ENCODE measurements around the gene ABCC2.
"Not testable (repeated sequence)": the region's sequence is repeated elsewhere in the genome, so short reads cannot be mapped to it uniquely, and the experiment has no call there.

The ABCC2 gene

DNA sequence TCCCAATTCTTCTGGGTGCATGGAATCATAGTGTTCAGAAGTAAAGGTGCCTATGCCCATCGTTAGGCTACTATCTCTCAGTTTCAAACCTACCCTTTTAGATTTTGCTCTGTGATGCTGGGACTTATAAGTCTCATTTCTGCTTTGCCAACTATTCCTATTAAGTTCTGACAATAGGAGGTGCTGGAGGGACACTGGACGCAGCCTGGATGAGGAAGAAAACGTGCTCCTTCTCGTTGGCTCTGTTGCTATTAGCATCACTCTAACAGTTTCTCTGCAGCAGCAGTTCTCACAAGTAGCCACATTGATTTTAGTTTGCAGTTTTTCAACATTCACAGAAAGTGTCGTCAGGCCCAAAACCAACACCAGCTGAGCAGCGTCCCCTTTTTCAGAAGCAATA is 72.4 kb downstream of the ABCC2 start:
- DNase-seq (ENCODE audit: low read depth), result no peak

DNA sequence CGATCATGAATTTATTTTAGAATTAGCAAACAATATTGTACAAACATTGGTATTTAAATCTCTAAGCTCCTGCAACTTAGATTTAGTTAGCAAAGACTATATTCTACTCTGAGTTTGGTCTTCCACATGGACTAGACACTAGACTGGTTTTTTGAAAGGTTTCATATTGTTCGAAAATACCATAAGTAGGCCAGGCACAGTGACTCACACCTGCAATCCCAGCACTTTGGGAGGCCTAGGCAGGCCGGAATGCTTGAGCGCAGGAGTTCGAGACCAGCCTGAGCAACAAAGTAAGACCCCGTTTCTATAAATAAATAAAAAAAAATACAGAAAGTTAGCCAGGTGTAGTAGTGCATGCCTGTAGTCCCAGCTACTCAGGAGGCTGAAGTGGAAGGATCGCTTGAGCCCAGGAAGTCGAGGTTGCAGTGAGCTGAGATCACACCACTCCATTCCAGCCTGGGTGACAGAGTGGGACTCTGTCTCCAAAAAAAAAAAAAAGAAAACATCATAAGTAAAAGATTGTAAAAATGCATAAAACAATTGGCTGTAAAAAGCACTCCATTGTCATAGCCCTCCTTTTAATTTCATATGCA is 73.1 kb downstream of the ABCC2 start:
- no peak for DNase-seq (ENCODE audit: low read depth)

DNA sequence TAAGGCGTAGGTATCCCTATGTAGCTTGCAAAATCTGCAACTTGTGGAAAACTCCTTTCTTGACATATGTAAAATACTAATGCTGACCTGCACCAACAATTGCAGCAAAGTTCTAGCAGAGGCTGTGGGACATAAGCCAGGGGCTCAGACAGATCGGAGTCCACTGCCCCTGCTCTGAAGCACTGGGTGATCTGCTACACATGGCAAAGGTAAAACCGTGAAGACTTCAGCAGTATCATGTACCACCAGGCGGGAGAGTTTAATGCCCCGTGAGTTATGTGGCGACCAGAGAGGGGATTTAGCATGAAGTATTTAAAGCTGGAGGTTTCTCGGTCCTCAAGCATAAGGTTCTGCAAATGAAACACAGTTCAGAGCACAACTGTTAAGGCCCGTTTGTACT is 76.4 kb downstream of the ABCC2 start:
- DNase-seq (ENCODE audit: low read depth), result no peak

DNA sequence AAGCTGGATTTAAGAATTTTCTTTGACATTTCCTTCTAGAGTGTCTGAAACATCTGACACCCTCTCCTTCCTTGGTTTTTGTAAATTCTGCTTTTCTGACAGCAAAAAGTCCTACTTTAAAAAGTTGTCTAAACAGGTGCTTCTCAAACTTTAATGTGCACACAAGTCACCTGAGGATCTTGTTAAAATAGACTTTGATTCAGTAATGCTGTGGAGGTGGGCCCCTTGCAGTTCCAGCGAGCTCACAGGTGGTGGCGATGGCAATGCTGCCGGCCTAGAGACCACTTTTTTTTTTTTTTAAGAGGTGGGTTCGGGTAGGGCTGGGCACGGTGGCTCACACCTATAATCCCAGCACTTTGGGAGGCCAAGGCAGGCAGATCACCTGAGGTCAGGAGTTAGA is 77.1 kb downstream of the ABCC2 start:
- no peak for DNase-seq (ENCODE audit: low read depth)

DNA sequence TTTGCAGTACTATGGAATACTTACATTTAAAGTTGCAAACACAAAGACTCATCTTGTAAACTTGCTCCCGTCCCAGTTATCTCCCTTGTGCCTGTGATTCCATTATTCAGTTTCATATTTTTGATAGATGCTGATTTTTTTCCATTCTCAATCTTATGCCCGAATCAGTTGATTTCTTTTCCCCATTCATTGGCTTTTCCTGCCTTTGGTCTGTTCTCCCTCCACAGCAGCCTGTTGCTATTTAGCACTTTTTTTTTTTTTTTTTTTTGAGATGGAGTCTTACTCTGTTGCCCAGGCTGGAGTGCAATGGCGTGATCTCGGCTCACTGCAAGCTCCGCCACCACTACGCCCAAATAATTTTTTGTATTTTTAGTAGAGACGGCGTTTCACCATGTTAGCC is 78.0 kb downstream of the ABCC2 start:
- no peak for DNase-seq (ENCODE audit: low read depth)

DNA sequence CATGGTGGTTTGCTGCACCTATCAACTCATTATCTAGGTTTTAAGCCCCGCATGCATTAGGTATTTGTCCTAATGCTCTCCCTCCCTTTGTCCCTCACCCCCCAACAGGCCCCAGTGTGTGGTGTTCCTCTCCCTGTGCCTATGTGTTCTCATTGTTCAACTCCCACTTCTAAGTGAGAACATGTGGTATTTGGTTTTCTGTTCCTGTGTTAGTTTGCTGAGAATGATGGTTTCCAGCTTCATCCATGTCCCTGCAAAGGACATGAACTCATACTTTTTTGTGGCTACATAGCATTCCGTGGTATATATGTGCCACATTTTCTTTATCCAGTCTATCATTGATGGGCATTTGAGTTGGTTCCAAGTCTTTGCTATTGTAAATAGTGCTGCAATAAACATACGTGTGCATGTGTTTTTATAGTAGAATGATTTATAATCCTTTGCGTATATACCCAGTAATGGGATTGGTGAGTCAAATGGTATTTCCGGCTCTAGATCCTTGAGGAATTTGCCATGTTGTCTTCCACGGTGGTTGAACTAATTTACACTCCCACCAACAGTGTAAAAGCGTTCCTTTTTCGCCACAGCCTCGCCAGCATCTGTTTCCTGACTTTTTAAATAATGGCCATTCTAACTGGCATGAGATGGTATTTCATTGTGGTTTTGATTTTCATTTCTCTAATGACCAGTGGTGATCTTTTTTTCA is 81.2 kb downstream of the ABCC2 start:
- DNase-seq (ENCODE audit: low read depth), result not testable (repeated sequence)

DNA sequence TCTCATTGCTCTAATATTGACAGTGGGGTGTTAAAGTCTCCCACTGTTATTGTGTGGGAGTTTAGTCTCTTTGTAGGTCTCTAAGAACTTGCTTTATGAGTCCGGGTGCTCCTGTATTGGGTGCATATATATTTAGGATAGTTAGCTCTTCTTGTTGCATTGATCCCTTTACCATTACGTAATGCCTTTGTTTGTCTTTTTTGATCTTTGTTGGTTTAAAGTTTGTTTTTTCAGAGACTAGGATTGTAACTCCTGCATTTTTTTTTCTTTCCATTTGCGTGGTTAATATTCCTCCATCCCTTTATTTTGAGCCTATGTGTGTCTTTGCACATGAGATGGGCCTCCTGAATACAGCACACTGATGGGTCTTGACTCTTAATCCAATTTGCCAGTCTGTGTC is 84.8 kb downstream of the ABCC2 start:
- not testable (repeated sequence) for DNase-seq (ENCODE audit: low read depth)

DNA sequence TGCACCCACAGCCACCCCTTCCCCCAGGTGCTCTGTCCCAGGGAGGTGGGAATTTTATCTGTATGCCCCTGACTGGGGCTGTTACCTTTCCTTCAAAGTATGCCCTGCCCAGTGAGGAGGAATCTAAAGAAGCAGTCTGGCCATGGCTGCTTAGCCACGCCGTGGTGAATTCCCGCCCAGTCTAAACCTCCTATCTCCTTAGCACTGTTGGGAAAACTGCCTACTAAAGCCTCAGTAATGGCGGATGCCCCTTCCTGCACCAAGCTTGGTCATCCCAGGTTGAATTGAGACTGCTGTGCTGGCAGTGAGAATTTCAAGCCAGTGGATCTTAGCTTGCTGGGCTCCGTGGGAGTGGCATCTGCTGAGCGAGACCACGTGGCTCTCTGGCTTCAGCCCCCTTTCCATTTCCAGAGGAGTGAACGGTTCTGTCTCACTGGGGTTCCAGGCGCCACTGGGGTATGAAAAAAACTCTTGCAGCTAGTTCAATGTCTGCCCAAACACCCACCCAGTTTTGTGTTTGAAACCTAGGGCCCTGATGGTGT is 87.2 kb downstream of the ABCC2 start:
- no peak for DNase-seq (ENCODE audit: low read depth)

DNA sequence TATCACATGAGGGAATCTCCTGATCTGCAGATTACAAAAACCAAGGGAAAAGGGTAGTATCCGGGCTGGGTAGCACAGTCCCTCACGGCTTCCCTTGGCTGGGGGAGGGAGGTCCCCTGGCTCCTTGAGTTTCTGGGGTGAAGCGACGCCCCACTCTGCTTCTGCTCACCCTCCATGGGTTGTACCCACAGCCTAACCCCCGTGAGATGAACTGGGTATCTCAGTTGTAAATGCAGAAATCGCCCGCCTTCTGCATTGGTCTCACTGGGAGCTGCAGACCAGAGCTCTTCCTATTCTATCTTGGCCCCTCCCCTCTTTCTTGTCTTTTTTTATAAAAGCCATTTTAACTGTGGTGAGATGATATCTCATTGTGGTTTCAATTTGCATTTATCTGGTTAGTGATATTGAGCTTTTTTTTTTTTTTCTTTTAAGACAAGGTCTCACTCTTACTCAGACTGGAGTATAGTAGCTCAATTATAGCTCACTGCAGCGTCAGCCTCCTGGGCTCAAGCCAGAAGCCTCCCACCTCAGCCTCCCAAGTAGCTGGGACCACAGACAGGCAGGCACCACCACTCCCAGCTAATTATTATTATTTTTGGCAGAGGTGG is 87.8 kb downstream of the ABCC2 start:
- peak; percentile 31 for DNase-seq (ENCODE audit: low read depth)

DNA sequence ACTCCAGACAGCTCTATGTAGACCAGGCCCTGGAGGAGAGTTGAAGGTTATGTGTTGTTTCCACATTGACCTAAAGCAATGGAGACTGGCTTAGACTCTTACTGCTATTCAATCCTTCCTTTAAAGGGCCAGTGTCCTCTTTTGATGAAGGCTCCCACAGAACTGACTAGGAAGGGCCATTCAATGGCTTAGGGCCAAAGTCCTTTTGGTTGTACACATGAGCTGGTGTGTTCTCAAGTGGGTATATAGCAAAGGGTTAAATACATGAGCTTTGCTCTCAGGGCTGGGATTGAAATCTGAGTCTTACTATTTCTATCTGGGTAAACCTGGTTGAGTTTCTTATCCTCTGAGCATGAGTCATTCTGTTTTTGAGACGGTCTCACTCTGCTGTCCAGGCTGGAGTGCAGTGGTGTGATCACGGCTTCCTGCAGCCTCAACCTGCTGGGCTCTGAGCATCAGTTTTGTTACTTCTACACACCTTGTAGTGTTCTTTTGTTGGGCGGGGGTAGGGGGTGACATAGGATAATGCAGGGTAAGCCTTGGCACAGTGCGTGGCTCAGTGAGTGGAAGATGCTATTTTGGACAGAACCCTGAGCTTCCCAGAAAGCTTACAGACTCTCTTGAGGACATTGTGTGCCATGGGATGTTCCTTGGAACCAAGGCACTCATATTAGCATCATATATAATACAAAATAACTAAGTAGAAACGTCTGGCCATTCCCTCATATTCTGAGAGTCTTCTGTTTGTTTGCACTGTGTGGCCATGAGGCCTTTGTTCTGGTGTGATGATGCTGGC is 90.1 kb downstream of the ABCC2 start:
- DNase-seq (ENCODE audit: low read depth), result no peak

DNA sequence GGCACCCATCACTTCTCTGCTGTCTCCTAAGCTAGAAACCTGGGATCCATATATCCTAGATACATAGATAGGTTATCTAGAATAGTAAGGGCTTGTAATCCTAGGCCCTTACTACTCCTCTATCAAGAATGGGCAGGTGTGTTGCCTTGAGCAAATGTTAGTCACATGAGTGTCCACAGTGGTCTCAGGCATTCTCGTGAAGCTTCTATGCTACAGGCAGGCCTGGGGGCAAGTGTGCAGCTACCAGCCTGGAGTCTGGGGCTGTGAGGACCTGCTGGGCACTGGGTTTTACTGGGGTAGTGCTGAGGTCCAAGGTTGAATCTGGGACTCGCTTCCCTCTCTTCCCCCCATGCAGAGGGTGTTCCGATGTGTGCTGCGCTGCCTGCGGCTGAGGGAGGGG is 91.4 kb downstream of the ABCC2 start:
- no peak for DNase-seq (ENCODE audit: low read depth)

DNA sequence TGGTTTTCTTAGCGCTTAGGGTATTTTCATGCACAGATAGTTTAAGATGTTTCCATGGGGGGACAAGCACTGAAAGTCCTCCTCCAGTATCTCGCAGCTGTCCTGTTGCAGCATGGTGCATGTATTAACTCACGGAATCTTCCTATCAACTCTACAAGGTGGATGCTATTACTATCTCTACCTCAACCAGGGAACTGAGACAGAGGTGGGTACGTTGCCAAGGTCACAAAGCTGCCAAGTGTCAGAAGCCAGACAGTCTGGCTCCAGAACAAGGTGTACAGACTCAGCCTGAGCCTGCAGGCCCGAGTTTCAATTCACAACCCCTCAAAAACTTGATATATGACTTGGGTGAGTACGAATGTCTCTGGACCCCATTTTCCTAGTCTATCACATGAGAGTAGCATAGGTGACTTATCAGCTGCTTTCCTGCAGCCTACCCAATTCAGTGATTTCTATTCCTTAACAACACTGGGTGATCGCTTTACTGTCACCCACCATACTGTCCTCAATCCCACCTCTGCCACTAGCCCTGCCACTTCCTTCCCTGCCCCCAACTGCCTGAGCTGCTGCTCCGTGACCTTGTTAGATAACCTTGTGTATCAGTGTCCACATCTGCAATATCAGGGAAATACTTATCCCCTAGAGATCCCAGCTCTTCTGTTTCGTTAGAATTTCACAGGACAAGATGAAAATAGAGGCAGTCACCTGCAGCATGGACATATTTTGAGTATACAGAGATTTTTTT is 92.1 kb downstream of the ABCC2 start:
- DNase-seq (ENCODE audit: low read depth), result no peak

DNA sequence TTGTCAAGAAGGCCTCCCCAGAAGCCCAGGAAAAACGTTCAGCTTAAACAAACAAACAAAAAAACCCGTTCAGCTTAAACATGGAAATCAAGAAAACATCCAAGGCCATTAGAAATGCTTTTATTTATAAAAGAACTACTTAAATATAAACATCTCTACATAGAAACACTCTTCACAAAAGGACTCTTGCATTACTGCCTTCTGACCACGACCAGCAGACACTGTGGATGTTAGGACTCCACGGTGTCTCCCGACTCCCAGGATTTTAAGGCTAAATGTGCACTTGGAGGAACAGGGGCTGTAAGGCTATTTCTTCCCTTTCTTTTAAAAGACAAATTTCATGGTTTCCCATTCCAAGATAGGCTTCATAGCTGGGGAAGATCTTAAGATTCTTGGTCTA is 93.0 kb downstream of the ABCC2 start:
- no peak for DNase-seq (ENCODE audit: low read depth)

DNA sequence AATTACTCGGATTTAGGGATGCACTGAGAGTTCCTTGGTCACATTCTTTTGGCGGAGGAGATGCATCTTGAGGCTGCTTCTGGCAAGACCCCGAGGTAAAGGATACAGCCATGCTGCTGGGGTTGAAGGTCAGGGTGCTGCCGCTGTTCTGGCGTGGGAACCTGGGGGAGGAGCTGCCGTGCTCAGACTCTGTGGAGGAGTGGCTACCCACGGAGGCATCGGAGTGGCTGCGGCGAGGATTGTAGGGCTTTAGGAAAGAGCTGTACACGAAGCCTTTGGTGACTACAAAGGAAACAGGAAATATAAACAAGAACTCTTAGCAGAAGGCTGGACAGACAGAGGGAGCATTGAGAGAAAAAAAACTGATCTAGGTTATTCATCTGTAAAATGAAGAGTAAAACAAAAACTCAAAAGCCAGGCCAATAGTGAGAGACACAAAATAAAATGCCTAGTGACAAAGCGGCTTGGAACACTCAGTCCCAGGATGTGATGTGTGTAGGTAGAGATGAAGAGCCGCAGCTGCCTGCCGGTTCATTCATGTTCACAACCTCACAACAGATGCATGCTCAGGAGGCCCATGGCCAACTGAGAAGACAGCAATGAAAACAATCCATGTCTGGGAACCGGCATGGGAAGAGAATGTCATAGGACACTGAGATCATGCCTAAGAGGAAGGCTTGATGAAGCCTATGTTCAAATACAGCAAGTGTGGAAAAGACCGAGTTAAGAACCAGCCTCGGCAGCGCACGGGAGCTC is 97.8 kb downstream of the ABCC2 start:
- no peak for DNase-seq (ENCODE audit: low read depth)

DNA sequence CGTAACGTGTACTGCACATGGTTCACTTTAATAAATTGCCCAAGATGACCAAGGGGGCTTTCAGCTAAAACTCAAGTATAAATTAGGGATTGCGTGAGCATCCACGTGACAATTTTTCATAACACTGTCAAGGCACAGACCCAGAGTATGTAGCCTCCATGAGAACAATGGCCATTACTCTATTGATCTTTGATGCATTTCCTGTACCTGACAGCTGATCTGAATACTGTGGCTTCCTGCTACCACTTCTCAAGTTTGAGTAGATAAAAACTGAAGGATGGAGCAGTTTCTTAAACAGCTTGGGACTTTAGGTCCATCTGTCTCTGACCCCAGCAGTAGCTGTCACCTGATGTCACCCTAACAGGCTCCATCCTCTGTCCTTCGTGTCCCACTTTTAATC is 98.9 kb downstream of the ABCC2 start:
- no peak for DNase-seq (ENCODE audit: low read depth)

DNA sequence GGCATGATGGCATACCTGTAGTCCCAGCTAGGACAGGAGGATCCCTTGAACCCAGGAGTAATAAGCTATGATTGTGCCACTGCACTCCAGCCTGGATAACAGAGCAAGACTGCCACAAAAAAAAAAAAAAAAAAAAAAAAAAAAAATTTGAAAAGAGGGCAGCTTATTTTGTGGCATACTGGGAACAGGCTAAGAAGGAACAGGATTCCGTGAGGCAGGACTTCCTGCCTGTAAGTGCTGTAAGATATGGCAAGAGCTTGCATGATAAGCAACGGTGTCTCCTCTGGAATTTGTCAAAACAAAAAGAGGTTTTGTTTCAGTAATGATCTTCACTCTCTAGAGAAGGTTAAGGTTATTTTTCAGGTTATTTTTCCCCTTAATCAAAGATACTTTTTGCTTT is 101.1 kb downstream of the ABCC2 start:
- DNase-seq (ENCODE audit: low read depth), result no peak

DNA sequence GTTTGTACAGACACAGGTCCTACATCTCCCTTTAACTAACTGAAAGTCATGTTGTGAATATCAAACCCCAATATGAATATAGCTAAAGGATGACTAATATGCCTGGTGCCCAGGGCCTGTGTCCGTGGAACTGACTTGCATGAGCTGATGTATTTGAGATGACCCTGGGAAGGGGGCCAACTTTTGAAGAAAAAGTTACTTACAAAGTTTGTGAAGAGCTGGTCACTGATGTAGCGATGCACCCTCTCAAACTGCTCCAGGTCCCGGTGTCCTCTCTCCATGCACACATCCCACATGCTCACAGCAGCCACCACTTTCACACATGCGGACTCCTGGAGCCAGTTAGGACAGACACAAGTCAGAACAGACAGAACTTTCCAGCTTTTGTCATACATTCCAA is 106.2 kb downstream of the ABCC2 start:
- DNase-seq (ENCODE audit: low read depth), result no peak

DNA sequence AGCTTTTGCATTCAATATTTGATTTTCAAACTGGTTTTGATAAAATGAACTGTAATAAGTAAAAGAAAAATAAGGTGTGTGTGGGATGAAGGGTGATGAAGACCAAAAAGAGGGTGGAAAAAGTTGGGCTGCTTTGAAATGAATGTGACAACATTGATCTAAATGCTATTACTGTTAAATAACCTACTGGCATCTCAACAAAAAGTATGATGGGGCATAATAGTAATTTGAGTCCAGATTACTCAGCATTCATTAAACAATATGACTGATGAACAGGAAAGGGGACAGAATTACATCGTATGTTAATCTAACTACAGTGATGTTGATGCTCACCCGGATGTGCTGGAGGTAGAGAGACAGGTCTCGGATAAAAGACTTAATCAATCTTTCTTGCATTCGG is 112.2 kb downstream of the ABCC2 start:
- DNase-seq (ENCODE audit: low read depth), result no peak

DNA sequence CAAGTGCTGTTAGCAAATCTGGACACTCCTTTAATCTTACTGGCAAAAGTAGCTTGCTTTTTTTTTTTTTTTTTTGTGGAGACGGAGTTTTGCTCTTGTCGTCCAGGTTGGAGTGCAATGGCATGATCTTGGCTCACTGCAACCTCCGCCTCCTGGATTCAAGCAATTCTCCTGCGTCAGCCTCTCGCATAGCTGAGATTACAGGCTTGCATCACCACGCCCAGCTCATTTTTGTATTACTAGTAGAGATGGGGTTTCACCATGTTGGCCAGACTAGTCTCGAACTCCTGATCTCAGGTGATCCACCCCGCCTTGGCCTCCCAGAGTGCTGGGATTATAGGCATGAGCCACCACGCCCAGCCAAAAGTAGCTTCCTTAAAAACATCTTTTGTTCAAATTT is 112.6 kb downstream of the ABCC2 start:
- DNase-seq (ENCODE audit: low read depth), result not testable (repeated sequence)

DNA sequence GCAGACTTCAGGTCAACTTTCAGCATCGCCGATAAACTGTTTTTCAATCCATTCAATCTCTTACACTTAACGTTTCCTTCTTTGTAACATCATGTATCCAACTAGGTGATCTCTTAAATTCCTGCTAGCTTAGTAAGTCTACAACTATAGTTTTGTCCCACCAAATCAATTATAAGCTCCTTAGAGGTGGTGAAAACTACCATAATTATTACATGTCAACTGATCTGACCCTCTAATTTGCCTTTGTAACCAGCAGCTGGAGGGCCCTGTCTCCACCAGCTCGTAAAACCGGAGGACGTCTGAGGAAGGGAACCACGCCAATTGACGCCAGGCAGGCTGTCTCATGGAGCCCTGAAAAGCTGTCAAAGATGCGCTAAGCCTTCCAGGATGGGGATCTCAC is 113.4 kb downstream of the ABCC2 start:
- no peak for DNase-seq (ENCODE audit: low read depth)
